NCI-H2196 (cell line): Measurements from ENCODE around the gene COL13A1.

ENCODE experiments used
- DNase-seq: peaks from one replicate; lab custom pipeline; 2025; ENCODE audit not compliant: unreplicated experiment; lab: John Stamatoyannopoulos, UW

Gene COL13A1

GRCh38 chr10:69791812-69792211 lies 9.9 kb upstream of the COL13A1 start:
- DNase-seq, result no peak

DNA sequence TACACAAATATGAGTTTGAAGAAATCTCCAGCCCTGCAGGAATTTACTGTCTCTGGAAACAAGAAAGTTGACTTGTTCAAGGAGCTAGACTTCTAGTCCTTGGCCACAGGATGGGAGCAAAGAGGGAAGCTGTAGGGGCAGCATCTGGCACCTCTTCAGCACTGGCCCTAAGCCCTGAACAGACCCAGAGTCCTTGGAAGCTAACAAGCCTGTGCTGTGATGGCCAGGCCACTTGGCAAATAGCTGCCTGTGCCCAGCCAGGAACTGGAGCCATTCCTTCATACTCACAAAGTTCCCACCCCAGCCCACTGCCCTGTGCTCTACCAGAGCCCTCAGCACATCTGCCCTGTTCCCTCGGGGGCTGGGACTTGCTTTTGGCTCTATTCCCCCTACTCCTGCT lies 9.4 kb upstream of the COL13A1 start:
- DNase-seq, result no peak

DNA sequence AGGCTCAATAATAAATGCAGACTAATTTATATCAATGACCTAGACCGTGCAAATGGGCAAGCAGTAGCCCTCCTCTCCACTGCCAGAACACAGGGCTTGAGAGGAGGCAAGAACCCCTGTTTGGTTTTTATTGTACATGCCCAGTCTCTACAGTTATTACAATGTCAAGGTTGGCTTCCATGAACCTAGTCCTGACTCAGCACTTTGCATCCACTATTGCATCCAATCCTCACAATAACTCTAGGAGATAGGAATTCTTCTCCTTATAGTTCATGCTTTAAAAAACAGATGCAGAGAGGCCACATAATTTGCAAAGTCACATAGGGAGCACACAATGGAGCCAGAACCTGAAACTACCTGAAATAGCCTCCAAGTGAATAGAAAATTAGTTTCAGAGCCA lies 7.0 kb upstream of the COL13A1 start:
- DNase-seq, result no peak

GRCh38 chr10:69795242-69795934 lies 6.3 kb upstream of the COL13A1 start:
- no peak for DNase-seq

DNA sequence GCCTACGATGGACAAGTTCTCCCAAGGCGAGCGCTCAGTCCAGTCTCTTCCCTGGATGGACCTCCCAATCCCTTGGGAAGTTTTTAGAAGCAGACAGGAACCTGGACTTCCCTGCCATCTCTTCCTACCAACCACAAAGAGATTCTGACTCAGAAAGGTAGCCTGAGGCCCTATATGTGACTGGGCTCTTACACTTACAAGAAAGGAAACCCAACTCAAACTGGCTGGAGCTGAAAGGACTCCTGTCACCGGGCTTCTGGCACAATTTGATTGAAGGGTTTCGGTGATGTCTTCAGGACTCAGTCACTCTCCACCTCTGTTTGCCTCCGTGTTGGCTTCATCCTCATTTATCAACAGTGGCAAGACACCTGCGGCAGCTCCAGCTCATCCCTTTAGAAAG lies 3.7 kb upstream of the COL13A1 start:
- no peak for DNase-seq

DNA sequence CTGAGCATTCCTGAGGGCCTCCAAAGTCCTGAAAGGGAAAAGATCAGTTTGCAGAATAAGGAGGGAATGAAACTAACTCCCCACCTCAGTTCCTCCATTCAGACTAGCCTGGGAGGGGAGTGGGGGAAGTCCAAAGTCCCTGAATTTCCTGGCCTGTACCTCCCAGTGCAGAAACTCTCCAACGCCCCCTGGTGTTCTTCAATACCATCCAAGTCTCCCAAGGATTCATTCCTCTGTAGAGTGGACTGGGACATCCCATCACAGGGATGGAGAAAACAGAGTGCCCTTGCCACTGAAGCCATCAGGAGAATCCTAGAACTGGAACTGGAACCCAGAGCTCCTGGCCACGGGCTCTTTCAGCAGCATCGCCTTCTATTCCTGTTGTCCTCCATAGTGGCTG lies 1.6 kb upstream of the COL13A1 start:
- DNase-seq, result peak; percentile 28

GRCh38 chr10:69800665-69801064 lies 1.0 kb upstream of the COL13A1 start:
- no peak for DNase-seq

GRCh38 chr10:69801094-69801433 lies 642 bp upstream of the COL13A1 start:
- DNase-seq, result no peak

DNA sequence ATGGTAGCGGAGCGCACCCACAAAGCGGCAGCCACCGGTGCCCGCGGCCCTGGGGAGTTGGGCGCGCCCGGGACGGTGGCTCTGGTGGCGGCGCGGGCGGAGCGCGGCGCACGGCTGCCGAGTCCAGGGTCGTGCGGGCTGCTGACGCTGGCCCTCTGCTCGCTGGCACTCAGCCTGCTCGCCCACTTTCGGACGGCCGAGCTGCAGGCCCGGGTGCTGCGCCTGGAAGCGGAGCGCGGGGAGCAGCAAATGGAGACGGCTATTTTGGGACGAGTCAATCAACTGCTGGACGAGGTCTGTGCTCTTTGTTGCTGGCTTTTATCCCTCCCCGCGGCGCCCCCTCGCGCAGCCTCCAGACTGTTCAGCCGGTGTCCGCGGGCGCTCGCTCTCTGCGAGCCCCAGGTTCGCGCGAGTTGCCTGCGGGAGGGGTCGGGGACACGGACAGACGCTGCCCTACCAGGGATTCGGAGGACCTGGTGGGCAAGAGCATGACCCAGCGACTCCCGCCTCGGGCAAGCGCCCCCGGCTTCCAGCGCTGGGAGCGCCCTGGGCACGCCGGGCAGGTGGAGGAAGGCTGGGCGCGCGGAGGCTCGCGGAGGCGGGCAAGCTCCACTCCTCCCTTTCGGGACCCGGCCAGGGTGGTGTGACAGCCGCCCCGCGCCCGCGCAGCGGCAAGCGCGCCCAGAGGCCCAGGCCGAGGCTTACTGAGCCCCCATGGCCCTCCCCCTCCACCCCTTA lies 887 bp downstream of the COL13A1 start:
- no peak for DNase-seq

DNA sequence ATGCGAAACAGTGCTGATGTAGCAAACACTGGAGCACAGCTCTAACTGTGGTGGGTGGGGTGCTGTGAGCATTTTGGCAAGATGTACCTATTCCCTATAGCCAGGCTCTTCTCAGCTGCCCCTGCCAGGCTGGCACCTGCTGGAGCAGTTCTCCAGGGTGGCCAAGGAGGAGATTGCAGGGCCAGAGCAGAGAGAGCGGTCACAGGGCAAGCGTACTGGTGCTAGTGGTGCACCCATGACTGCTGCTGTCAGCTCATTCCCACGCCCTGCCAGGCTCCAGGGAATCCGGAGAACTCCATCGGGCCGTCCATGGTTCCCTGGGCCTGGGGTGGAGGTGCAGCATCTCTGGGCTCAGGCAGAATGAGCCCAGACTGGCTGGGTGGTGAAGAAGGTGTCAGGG lies 2.1 kb downstream of the COL13A1 start:
- DNase-seq, result no peak

DNA sequence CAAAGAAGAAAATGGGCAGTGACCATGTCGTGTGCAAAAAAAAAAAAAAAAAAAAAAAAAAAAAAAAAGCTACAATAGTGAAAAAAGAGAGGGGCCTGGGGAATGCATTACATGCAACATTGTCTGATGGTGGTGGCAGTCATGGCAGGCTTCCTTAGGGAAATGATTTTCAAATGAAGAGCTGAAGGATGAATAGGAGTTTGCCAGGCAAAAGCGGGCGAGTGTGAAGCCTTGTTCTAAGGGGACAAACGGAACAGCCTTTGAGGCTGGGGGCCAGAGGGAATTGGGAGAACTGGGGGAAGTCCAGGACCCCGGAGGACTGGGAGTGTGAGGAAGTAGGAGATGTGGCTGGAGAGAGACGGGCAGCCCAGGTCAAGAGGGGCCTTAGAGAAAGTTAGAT lies 3.1 kb downstream of the COL13A1 start:
- no peak for DNase-seq

DNA sequence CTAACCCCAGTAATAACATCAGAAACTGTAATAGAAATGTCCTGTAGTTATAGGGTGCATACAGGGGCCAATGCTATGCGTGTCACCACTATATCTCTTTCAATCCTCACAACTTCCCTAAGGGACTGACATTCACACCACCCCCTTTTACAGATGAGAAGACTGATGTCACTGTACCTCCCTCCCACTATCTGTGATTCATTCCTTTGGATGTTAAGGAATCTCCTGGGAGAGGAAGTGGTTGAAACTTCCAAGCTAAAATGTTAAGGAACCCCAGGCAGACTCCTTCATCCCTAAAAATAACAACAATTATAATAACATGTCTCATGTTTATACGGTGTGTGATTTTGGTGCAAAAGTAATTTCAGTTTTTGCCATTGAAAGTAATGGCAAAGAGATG lies 5.4 kb downstream of the COL13A1 start:
- no peak for DNase-seq

GRCh38 chr10:69807696-69808095 lies 6.0 kb downstream of the COL13A1 start:
- DNase-seq, result no peak

DNA sequence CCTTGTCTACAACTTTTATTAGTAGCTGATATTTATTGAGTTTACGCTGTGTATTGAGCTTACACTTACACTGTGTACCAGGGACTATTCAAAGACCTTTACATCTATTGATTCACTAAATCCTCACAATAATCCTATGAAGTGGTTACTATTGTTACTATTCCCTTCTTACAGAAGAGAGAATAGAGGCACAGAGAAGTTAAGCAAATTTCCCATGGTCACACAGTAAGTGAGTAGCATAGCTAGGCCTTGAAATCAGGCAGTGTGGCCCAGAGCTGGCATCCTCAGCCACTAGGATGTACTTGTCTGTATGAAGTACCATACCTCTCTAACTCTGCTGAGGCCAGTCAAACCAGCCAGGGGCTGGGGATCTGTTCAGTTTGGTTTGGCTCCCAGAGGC lies 7.6 kb downstream of the COL13A1 start:
- DNase-seq, result no peak

- no peak for DNase-seq
These were observed 8.4 kb downstream of the COL13A1 start for GRCh38 chr10:69810097-69810496.

DNA sequence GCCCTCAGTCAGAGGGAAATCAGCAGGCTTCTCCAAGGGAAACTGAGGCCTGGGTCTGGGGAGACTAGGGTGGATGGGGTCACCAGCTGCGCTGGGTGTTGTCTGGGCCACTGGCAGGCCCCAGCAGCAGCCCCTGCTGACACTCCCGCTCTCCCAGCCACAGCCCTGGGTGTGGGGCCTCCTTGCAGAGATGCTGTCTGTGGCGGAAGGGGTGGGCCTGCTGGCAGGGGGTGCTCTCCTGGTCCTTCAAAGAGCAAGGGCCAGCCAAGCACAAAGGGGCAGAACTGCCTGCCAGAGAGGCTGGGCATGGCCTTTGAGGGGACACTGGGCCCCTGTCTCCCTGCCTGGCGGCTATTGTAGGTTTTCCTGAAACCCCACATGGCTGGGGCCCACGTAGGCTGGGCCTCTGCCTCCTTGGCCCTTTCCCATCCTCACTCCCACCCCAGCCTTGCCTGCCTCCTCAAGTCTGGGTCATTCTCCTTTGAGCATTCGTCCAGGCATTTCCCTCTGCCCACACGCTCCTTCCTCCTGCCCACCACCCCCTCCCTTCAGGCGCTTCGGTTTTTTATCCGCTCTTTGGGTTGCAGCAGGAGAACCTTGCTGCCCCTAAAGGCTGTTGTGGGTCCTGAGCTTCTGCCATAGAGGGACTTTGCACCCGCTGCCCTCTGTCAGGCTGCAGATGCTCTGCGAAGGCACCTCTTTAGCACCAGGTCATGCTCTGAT lies 9.1 kb downstream of the COL13A1 start:
- no peak for DNase-seq

DNA sequence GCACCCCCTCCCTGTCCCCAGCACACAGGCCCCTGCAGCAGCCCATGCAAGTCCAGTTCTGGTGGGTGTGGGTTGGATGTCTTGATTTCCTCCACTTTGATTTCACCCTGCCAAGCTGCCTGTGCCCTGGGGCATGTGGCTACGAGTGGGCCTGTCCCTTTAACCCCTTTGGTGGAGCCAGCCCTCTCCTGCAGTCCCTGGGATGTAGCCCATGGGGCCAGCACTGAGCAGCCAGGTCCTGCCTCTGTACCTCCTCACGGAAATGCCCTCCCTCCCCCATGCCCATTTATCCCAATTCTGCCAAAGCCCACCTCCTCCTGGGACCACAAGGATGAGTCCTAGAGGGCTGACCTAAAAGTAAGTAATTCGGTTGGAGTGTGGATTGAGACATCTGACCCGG lies 11.9 kb downstream of the COL13A1 start:
- DNase-seq, result no peak

DNA sequence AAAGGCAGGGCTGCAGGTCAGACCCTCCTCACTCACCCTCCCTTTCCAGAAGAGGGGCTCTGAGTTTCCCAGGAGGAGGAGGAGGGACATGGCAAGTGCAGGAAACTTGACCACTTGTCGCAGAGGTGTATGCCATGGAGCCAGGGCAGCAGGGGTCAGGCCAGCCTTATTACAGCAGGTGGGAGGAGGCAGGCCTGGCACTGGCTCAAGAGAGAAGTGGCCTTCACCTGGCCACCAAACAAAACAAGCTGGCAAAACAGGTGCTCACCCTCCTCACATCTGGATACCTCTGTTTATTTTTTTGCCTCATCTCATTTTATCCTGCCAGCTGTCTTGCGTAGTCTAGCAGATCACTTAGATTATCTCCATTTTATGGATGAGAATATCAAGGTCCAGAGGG lies 12.5 kb downstream of the COL13A1 start:
- peak; percentile 28 for DNase-seq

DNA sequence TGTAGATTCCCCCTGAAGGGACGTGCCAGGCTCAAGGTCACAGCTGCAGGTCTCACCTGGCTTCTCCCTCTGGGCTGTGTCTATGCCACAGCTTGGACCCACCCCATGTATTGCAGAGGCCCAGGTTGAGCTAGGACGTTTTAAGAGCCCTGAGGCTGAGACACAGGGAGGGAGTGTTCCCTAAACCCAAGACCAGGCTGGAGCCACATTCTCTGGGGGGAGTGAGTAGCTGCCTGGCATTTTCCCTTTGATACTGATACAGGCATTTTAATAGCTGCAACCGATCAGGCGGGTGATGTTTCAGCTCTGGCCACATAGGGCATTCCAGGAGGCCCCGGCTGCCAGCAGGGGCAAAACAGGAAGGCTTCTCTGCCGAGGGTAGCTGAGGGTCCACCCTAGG lies 13.4 kb downstream of the COL13A1 start:
- no peak for DNase-seq

- DNase-seq, result no peak
These were observed 14.8 kb downstream of the COL13A1 start for GRCh38 chr10:69816521-69816920.

GRCh38 chr10:69817078-69817581 lies 15.4 kb downstream of the COL13A1 start:
- no peak for DNase-seq

DNA sequence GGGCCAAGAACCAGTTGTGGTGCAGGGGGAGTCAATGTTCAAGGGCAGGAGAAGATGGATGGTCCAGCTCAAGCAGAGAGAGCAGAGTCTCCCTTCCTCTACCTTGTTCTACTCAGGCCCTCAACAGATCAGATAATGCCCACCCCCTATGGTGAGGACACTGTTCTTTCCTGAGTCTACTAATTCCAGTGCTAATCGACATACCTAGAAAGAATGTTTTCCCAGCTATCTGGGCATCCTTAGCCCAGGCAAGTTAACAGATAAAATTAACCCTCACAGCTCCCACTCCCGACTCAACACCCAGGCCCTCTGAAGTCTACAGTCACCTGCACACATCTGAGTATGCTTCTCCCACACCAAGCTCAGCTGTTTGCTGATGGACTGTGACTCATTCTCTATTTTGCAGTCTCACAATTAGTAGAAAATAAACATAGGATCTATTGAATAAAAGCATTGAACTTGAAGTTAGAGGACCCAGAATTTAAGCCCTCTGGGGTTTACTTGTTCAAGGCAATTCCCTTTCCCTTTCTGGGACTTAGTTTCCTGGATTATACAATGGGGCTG lies 17.1 kb downstream of the COL13A1 start:
- no peak for DNase-seq
